SK-MEL-5 (cell line): ENCODE measurements around the gene COL20A1. TPM values are rescaled to one million over a fixed set of nuclear protein-coding genes. Genes with fewer than 3 reads are reported as not detected.

Experiments
- DNase-seq: peaks from one replicate; pipeline ENCODE4 v3.0.0-alpha.2; 2016; ENCODE audit warnings: low read depth, low spot score
- in situ Hi-C: cut with HindIII; loops from 2 replicates; pipeline ENCODE4 v1.10.0; 2016; ENCODE audit warnings: low sequenced_read_pairs, high pct_unique_total_duplicates, low pct_unique_long_range_greater_than_20kb
- total RNA-seq: library from RNA; depleted of rRNA; stranded (reverse); fragments of >200 nt; shearing (Covaris generic); gene quantifications from 2 replicates; pipeline ENCODE4 v1.2.3, GENCODE V29; 2014

Gene COL20A1
- total RNA-seq, 1 experiment from 2014 or later, result not detected

- in situ Hi-C loops, result no loop called here
- DNase-seq, result no peak
Measured at GRCh38 chr20:63273059-63273579, 19.9 kb upstream of the COL20A1 start.

- in situ Hi-C loops, result no loop called here
- DNase-seq, result peak; percentile 57
Measured at GRCh38 chr20:63273635-63274380, 19.2 kb upstream of the COL20A1 start.

- peak; percentile 46 for DNase-seq
- in situ Hi-C loops, result no loop called here
Measured at GRCh38 chr20:63274381-63275228, 18.4 kb upstream of the COL20A1 start.

GRCh38 chr20:63275825-63276224, 17.2 kb upstream of the COL20A1 start:
- DNase-seq, result no peak
- in situ Hi-C loops, result no loop called here

- DNase-seq, result no peak
- in situ Hi-C loops, result no loop called here
Measured at GRCh38 chr20:63276956-63277355, 16.0 kb upstream of the COL20A1 start.

- in situ Hi-C loops, result no loop called here
- no peak for DNase-seq
Measured at GRCh38 chr20:63277466-63278272, 15.3 kb upstream of the COL20A1 start.

- in situ Hi-C loops, result no loop called here
- DNase-seq, result no peak
Measured at GRCh38 chr20:63278661-63279060, 14.3 kb upstream of the COL20A1 start.

- no peak for DNase-seq
- in situ Hi-C loops, result no loop called here
Measured at GRCh38 chr20:63279931-63280330, 13.1 kb upstream of the COL20A1 start.

- in situ Hi-C loops, result no loop called here
- DNase-seq, result no peak
Measured at GRCh38 chr20:63280371-63280770, 12.6 kb upstream of the COL20A1 start.

GRCh38 chr20:63280929-63281545, 11.9 kb upstream of the COL20A1 start:
- in situ Hi-C loops, result no loop called here
- no peak for DNase-seq

- DNase-seq, result no peak
- in situ Hi-C loops, result no loop called here
Measured at GRCh38 chr20:63281742-63282665, 11.0 kb upstream of the COL20A1 start.

- DNase-seq, result no peak
- in situ Hi-C loops, result no loop called here
Measured at GRCh38 chr20:63282946-63283345, 10.0 kb upstream of the COL20A1 start.

GRCh38 chr20:63283397-63284082, 9.4 kb upstream of the COL20A1 start:
- DNase-seq, result no peak
- in situ Hi-C loops, result no loop called here

GRCh38 chr20:63284083-63284440, 8.9 kb upstream of the COL20A1 start:
- in situ Hi-C loops, result no loop called here
- no peak for DNase-seq

GRCh38 chr20:63284544-63284949, 8.4 kb upstream of the COL20A1 start:
- DNase-seq, result no peak
- in situ Hi-C loops, result no loop called here

- in situ Hi-C loops, result no loop called here
Measured at GRCh38 chr20:63284981-63285524, 7.9 kb upstream of the COL20A1 start.

More at GRCh38 chr20:63284981-63285524, 7.9 kb upstream of the COL20A1 start:
- no peak for DNase-seq
